Measurements from ENCODE around the gene RAI2.

The RAI2 gene

GRCh38 chrX:17860811-17861488 lies at the start of gene RAI2:
TSS of gene RAI2 (minus strand) at chrX:17861298. CDS start at chrX:17802010, 59,288 bp downstream.
- DNase-seq (ENCODE audit: low read depth, low spot score) = no peak

GRCh38 chrX:17888421-17888820 lies 27.3 kb upstream of the RAI2 start:
- DNase-seq (ENCODE audit: low read depth, low spot score) = no peak

GRCh38 chrX:17882680-17883079 lies 21.6 kb upstream of the RAI2 start:
- no peak for DNase-seq (ENCODE audit: low read depth, low spot score)

- no peak for DNase-seq (ENCODE audit: low read depth, low spot score)
Observed at GRCh38 chrX:17878028-17878670, 17.1 kb upstream of the RAI2 start.

- DNase-seq (ENCODE audit: low read depth, low spot score) = no peak
Observed at GRCh38 chrX:17876135-17876534, 15.0 kb upstream of the RAI2 start.

- no peak for DNase-seq (ENCODE audit: low read depth, low spot score)
Observed at GRCh38 chrX:17869580-17869979, 8.5 kb upstream of the RAI2 start.

- DNase-seq (ENCODE audit: low read depth, low spot score) = no peak
Observed at GRCh38 chrX:17861489-17862011, 452 bp upstream of the RAI2 start.

GRCh38 chrX:17860179-17860780 lies 818 bp downstream of the RAI2 start:
- no peak for DNase-seq (ENCODE audit: low read depth, low spot score)

- DNase-seq (ENCODE audit: low read depth, low spot score) = no peak
Observed at GRCh38 chrX:17859609-17860178, 1.4 kb downstream of the RAI2 start.

GRCh38 chrX:17854531-17854930 lies 6.6 kb downstream of the RAI2 start:
- DNase-seq (ENCODE audit: low read depth, low spot score) = no peak

- no peak for DNase-seq (ENCODE audit: low read depth, low spot score)
Observed at GRCh38 chrX:17854069-17854468, 7.0 kb downstream of the RAI2 start.

- no peak for DNase-seq (ENCODE audit: low read depth, low spot score)
Observed at GRCh38 chrX:17851874-17852273, 9.2 kb downstream of the RAI2 start.

- no peak for DNase-seq (ENCODE audit: low read depth, low spot score)
Observed at GRCh38 chrX:17848545-17849265, 12.4 kb downstream of the RAI2 start.

GRCh38 chrX:17846045-17846444 lies 15.1 kb downstream of the RAI2 start:
- no peak for DNase-seq (ENCODE audit: low read depth, low spot score)

GRCh38 chrX:17844236-17844635 lies 16.9 kb downstream of the RAI2 start:
- no peak for DNase-seq (ENCODE audit: low read depth, low spot score)

GRCh38 chrX:17842769-17843525 lies 18.2 kb downstream of the RAI2 start:
- no peak for DNase-seq (ENCODE audit: low read depth, low spot score)

GRCh38 chrX:17839269-17839668 lies 21.8 kb downstream of the RAI2 start:
- no peak for DNase-seq (ENCODE audit: low read depth, low spot score)

GRCh38 chrX:17836830-17837229 lies 24.3 kb downstream of the RAI2 start:
- no peak for DNase-seq (ENCODE audit: low read depth, low spot score)

GRCh38 chrX:17833954-17834353 lies 27.1 kb downstream of the RAI2 start:
- no peak for DNase-seq (ENCODE audit: low read depth, low spot score)

GRCh38 chrX:17831255-17831654 lies 29.8 kb downstream of the RAI2 start:
- DNase-seq (ENCODE audit: low read depth, low spot score) = no peak

GRCh38 chrX:17830211-17830610 lies 30.9 kb downstream of the RAI2 start:
- DNase-seq (ENCODE audit: low read depth, low spot score) = no peak
